Measurements from ENCODE around the gene CUL4A.

Gene CUL4A

GRCh38 chr13:113170511-113170910 lies 38.9 kb upstream of the CUL4A start:
- Histone ChIP-seq H3K79me2 (ENCODE audit: control insufficient read depth, low read length) (no peaks in the 10 kb centered on the region), H3K36me3 (ENCODE audit: control insufficient read depth, low read length) (peaks cover 41% of the 10 kb centered on the region), H4K20me1 (ENCODE audit: control insufficient read depth, insufficient read depth, low read depth, low read length) (no peaks in the 10 kb centered on the region), H3K27me3 (ENCODE audit: control insufficient read depth, low read length) (no peaks in the 10 kb centered on the region), H3K4me2 (ENCODE audit: low read length) (no peak overlapping the region), H3F3A (ENCODE audit: control insufficient read depth, insufficient read depth) (0 out of 2 replicates have a peak, but pooled peaks cover 4% of the 10 kb centered on the region), H3K9me3 (ENCODE audit: control insufficient read depth, insufficient read depth, low read length) (no peaks in the 10 kb centered on the region), H3K4me1 (ENCODE audit: control insufficient read depth, low read length) (no peaks in the 10 kb centered on the region), H3K9me2 (replicated peaks; ENCODE audit: control insufficient read depth, low read length) (no peaks in the 10 kb centered on the region), H3K4me3 (ENCODE audit: low read length) (no peak overlapping the region), H3K27ac (ENCODE audit: low read depth, low read length) (no peak overlapping the region)
- no peak for TF ChIP-seq EZH2phosphoT487 (IDR thresholded peaks at IDR 0.05; ENCODE audit: borderline replicate concordance, low read length)
- no peak for TF ChIP-seq CTCF (IDR thresholded peaks at IDR 0.05; ENCODE audit: low read depth, low read length, poor library complexity, severe bottlenecking)

- H3K9me3 ChIP-seq (ENCODE audit: control insufficient read depth, insufficient read depth, low read length) = no peaks in the 10 kb centered on the region
- TF ChIP-seq CTCF (IDR thresholded peaks at IDR 0.05; ENCODE audit: low read depth, low read length, poor library complexity, severe bottlenecking) = no peak
- TF ChIP-seq EZH2phosphoT487 (IDR thresholded peaks at IDR 0.05; ENCODE audit: borderline replicate concordance, low read length) = no peak
- H3K36me3 ChIP-seq (ENCODE audit: control insufficient read depth, low read length) = peaks cover 51% of the 10 kb centered on the region
- H3F3A ChIP-seq (ENCODE audit: control insufficient read depth, insufficient read depth) = no peaks in the 10 kb centered on the region
- no peak overlapping the region for H3K27ac ChIP-seq (ENCODE audit: low read depth, low read length)
- no peaks in the 10 kb centered on the region for H4K20me1 ChIP-seq (ENCODE audit: control insufficient read depth, insufficient read depth, low read depth, low read length)
- no peaks in the 10 kb centered on the region for H3K79me2 ChIP-seq (ENCODE audit: control insufficient read depth, low read length)
- H3K27me3 ChIP-seq (ENCODE audit: control insufficient read depth, low read length) = no peaks in the 10 kb centered on the region
- no peak overlapping the region for H3K4me2 ChIP-seq (ENCODE audit: low read length)
- H3K4me3 ChIP-seq (ENCODE audit: low read length) = no peak overlapping the region
- H3K4me1 ChIP-seq (ENCODE audit: control insufficient read depth, low read length) = no peaks in the 10 kb centered on the region
- H3K9me2 ChIP-seq (replicated peaks; ENCODE audit: control insufficient read depth, low read length) = no peaks in the 10 kb centered on the region
Observed at GRCh38 chr13:113171250-113172125, 37.9 kb upstream of the CUL4A start.

GRCh38 chr13:113172419-113172926 lies 36.9 kb upstream of the CUL4A start:
- TF ChIP-seq CTCF (IDR thresholded peaks at IDR 0.05; ENCODE audit: low read depth, low read length, poor library complexity, severe bottlenecking) = no peak
- no peak for TF ChIP-seq EZH2phosphoT487 (IDR thresholded peaks at IDR 0.05; ENCODE audit: borderline replicate concordance, low read length)

More at GRCh38 chr13:113172419-113172926, 36.9 kb upstream of the CUL4A start:
- H3K79me2 ChIP-seq (ENCODE audit: control insufficient read depth, low read length) = no peaks in the 10 kb centered on the region
- no peaks in the 10 kb centered on the region for H3K9me2 ChIP-seq (replicated peaks; ENCODE audit: control insufficient read depth, low read length)
- no peak overlapping the region for H3K4me3 ChIP-seq (ENCODE audit: low read length)
- H3K4me1 ChIP-seq (ENCODE audit: control insufficient read depth, low read length) = no peaks in the 10 kb centered on the region
- H3K9me3 ChIP-seq (ENCODE audit: control insufficient read depth, insufficient read depth, low read length) = no peaks in the 10 kb centered on the region
- peaks cover 57% of the 10 kb centered on the region for H3K36me3 ChIP-seq (ENCODE audit: control insufficient read depth, low read length)
- no peaks in the 10 kb centered on the region for H3F3A ChIP-seq (ENCODE audit: control insufficient read depth, insufficient read depth)
- H3K27me3 ChIP-seq (ENCODE audit: control insufficient read depth, low read length) = no peaks in the 10 kb centered on the region
- H4K20me1 ChIP-seq (ENCODE audit: control insufficient read depth, insufficient read depth, low read depth, low read length) = no peaks in the 10 kb centered on the region
- H3K4me2 ChIP-seq (ENCODE audit: low read length) = no peak overlapping the region
- no peak overlapping the region for H3K27ac ChIP-seq (ENCODE audit: low read depth, low read length)
